Activated CD4-positive, alpha-beta T cell treated with anti-CD3 and anti-CD28 coated beads, Interleukin-2, amount 10 ng/mL, durations not matched to agents 24 days and 14 days (primary cell): ENCODE data around the gene RBMS3. TPM values are rescaled to one million over a fixed set of nuclear protein-coding genes. Genes with fewer than 3 reads are reported as not detected.

Source experiments
- DNase-seq: peaks from one replicate; pipeline ENCODE4 v3.0.0; 2022
- H3K27ac Mint-ChIP-seq: one replicate; pipeline ENCODE4 v1.8.0; 2022; ENCODE audit warnings: mild to moderate bottlenecking, mixed read lengths
- H3K27me3 Mint-ChIP-seq: one replicate; pipeline ENCODE4 v1.8.0; 2022; ENCODE audit warnings: mixed read lengths
- H3K36me3 Mint-ChIP-seq: one replicate; pipeline ENCODE4 v1.8.0; 2022; ENCODE audit warnings: low read depth, mild to moderate bottlenecking, mixed read lengths
- H3K4me1 Mint-ChIP-seq: one replicate; pipeline ENCODE4 v1.8.0; 2021; ENCODE audit warnings: mixed read lengths
- H3K4me3 Mint-ChIP-seq: one replicate; pipeline ENCODE4 v1.8.0; 2022; ENCODE audit warnings: mild to moderate bottlenecking, moderate library complexity, mixed read lengths
- H3K9me3 Mint-ChIP-seq: one replicate; pipeline ENCODE4 v1.8.0; 2021; ENCODE audit warnings: mixed read lengths
- intact Hi-C: fragments of 100-400 bp; cut with micrococcal nuclease; formaldehyde crosslinking; loops from one replicate; pipeline ENCODE4 v1.15.1; 2023
- total RNA-seq: library from RNA; stranded (reverse); gene quantifications from 2 replicates; pipeline ENCODE4 v1.2.3, GENCODE V29; 2022

Gene RBMS3
- total RNA-seq, 1 donor from 2014 or later, result 4.3 TPM

DNA sequence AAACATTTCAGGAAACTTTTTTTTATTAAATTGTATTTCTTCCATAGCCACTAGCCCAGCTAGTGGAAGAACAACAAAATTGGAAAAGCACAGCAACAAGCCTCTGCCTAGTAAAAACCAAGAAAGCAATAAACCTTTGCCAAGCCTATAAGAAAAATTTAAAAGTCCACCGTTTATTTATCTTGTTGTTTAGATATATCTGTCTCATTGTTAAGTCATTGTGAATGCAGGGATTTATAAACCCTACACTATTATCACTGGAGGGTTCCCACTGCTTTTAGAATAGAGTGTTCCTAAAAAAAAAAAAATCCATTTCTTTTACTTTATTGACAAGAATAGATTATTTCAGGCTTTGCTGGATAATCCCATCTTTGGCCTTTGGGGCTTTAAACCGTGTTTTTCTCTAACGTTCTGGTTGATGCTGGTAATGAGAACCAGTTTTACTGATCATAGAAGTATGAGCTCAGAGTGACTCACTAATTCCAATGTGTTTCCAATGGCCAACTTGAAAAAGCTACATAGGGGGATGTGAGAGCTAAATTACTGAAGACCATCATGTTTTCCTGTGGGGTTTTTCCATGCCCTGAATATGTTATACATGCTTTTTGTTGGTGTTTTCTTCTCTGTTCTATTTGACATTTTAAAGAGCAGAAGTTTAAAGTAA is 634.1 kb downstream of the RBMS3 start:
- no peak overlapping the region for H3K27ac Mint-ChIP-seq
- no peak overlapping the region for H3K4me3 Mint-ChIP-seq
- H3K9me3 Mint-ChIP-seq, result no peaks in the 10 kb centered on the region
- H3K36me3 Mint-ChIP-seq, result no peaks in the 10 kb centered on the region
- H3K4me1 Mint-ChIP-seq, result no peaks in the 10 kb centered on the region
- peaks cover 6% of the 10 kb centered on the region for H3K27me3 Mint-ChIP-seq
- no peak for DNase-seq
- intact Hi-C loops, result no loop called here

DNA sequence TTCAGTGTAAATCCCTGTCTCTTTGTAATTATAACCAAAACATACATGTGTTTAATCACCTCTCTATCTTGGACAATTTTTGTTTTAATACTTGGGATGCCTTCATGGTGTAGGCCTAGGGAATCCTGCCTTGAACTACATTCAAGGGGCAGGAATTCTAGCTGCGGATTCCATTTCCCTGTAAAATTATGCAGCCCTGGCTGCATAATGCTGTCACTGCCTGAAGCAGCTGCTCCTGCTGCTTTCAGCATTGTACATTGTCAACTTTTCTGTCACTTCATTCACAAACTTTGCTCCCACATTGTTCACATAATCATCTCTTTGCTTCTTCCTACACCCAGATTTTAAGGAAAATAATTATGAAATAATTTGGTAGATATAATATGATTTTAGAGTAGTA is 638.7 kb downstream of the RBMS3 start:
- Mint-ChIP-seq H3K9me3 (no peaks in the 10 kb centered on the region), H3K4me1 (no peaks in the 10 kb centered on the region), H3K36me3 (no peaks in the 10 kb centered on the region), H3K27me3 (peaks cover 6% of the 10 kb centered on the region), H3K4me3 (no peak overlapping the region), H3K27ac (no peak overlapping the region)
- DNase-seq, result no peak
- intact Hi-C loops, result no loop called here

DNA sequence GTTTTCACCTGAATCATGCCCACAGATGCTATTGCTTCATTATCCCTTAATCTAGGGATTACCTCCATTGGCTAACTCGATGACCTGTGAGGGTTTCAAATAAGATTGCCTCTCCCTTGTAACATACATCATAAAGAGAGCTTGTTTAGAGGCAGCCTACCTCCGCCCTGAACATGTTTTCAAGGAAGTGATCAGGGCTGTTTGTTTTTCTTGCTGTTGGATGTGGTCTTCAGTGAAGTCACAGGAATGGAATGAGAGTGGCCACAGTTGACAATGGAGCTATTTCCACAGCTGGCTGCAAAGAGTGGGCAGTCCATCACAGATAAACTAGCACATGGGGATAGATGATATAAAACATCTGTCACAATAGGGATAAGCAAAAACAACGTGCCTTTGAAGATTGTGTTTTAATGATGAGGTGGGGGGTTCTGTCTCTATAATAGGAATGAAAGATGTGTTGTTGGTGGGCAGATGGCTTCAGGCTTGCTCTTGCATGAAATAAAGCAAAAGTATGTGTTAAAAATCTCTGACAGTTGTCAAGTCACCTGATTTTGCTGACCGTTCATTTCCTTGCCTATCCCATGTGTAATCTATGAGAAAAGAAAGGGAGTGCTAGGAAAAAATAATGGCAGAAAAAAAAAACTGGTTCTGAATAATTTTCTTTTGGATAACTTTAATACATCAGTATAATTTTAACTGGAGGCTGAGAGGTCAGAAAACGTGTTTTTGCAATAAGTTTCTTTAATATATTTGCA is 642.3 kb downstream of the RBMS3 start:
- H3K27me3 Mint-ChIP-seq, result no peaks in the 10 kb centered on the region
- H3K27ac Mint-ChIP-seq, result no peak overlapping the region
- no peaks in the 10 kb centered on the region for H3K4me1 Mint-ChIP-seq
- DNase-seq, result no peak
- H3K4me3 Mint-ChIP-seq, result no peak overlapping the region
- H3K9me3 Mint-ChIP-seq, result no peaks in the 10 kb centered on the region
- intact Hi-C loops, result no loop called here
- H3K36me3 Mint-ChIP-seq, result no peaks in the 10 kb centered on the region

DNA sequence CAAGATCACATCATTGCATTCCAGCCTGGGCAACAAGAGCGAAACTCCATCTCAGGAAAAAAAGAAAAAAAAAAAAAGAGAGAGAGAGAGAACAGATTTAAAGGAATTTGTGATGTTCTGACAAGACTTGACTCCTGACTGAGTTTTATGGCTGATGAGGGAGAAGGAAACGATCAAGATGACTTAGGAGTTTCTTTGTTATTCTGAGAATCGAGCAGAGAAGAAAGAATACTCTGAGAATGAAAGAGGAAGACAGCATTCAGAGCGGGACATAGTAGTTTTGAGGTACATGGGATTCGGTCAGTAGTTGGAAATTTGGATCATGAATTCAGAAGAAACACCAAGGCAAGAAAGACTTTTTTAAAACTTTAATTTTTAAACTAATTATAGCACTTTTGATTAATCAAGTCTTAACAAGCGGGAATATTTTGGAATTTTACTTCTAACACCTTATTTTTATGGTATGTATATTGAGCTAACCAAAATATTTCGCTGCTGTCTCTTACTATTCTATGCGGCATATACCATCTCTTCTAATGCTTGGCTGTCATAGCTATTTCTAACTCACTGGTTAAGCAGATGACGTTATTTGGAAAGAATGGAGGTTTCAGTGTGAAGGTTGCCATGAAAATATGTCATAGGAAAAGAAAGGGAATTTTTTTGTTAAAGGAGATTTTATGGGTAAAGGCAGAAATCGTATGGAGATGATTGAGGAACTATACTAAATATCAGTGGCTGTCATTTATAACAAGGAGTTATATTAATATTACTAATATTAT is 644.1 kb downstream of the RBMS3 start:
- Mint-ChIP-seq H3K27ac (no peak overlapping the region), H3K4me1 (no peaks in the 10 kb centered on the region), H3K36me3 (no peaks in the 10 kb centered on the region), H3K9me3 (no peaks in the 10 kb centered on the region), H3K4me3 (no peak overlapping the region), H3K27me3 (no peaks in the 10 kb centered on the region)
- intact Hi-C loops, result no loop called here
- no peak for DNase-seq

DNA sequence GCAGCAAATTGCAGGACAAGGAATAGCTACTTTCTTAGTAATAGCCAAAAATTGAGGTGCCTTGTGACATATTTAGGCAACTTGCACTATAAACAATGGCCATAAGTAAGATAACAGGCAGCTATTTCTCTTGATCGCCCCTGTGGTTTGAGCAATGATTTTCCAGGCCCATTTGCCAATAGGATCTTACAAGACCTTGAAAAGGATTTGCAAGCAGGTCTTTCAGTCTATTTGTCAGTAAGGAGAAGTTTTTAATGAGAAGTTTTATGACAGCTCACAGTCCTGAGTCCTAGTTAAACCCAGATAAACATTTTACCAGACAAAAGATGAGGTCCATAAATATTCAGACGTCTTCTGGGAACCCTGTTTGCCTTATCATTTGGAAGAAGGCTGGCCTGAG is 645.5 kb downstream of the RBMS3 start:
- intact Hi-C loops, result no loop called here
- Mint-ChIP-seq H3K36me3 (no peaks in the 10 kb centered on the region), H3K9me3 (no peaks in the 10 kb centered on the region), H3K4me1 (no peaks in the 10 kb centered on the region), H3K27me3 (no peaks in the 10 kb centered on the region), H3K27ac (no peak overlapping the region), H3K4me3 (no peak overlapping the region)
- no peak for DNase-seq

DNA sequence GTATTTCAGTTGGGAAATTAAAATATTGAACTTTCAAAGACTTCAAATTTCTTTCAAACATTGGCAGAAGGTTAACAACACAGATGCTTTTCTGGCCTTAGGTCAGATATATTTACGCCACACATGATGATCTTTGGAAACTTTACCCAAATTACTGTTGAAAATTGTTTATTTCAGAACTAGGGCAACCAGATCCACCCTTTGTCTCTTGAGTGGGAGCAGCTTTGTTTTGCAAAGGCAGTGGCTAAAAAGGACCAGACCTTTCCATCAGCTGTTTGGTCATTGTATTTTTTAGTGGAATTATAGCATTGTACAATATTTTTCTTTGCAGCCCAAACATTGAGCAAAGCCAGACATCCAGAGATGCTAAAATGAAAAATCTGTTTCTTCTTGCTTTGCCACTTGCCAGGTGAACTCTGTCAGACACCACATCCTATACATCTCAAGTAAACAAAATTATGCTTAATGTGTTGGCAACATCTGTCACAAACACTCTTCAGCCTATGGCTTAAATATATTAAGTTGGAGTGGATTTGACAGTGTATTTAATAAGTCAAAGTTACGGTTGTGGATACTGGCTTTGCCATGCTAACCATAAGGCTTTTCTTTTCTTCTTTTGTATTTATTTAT is 651.9 kb downstream of the RBMS3 start:
- Mint-ChIP-seq H3K4me1 (peaks cover 1% of the 10 kb centered on the region), H3K9me3 (no peaks in the 10 kb centered on the region), H3K4me3 (no peak overlapping the region), H3K27ac (no peak overlapping the region), H3K36me3 (no peaks in the 10 kb centered on the region), H3K27me3 (peaks cover 8% of the 10 kb centered on the region)
- intact Hi-C loops, result no loop called here
- DNase-seq, result no peak

DNA sequence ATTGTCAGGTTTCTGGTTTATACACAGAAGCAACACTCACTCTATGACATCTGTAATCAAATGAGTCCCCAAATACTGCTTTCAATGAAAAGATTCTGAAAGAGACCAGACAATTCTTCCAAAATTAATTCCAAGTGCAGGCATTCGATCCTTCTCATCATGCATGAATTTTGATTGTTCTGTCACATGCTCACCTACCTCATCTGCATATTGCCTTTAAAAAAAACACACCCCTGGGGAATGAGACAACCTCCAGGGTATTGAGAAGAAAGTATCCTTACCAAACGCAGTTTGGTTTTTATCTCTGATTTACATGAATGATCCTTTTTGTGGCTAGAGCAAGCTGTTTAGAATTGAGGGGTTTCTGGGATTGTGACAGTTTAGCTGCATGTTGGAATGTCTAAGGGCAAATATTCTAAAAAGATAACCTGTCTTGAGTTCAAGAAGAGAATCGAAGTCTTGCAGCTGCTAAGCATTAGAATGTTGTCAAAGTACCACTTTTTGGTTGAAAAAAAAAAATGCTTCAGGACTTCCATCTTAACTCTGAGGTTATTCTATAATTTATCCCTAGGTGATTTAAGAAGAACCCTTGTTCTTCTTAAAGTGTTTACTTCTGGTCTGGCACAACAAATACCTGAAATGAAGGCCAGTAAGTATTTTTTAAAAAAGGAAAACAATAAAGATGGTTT is 653.1 kb downstream of the RBMS3 start:
- H3K36me3 Mint-ChIP-seq, result no peaks in the 10 kb centered on the region
- DNase-seq, result no peak
- H3K9me3 Mint-ChIP-seq, result no peaks in the 10 kb centered on the region
- H3K4me3 Mint-ChIP-seq, result no peak overlapping the region
- no peak overlapping the region for H3K27ac Mint-ChIP-seq
- peaks cover 8% of the 10 kb centered on the region for H3K27me3 Mint-ChIP-seq
- intact Hi-C loops, result no loop called here
- peaks cover 1% of the 10 kb centered on the region for H3K4me1 Mint-ChIP-seq

DNA sequence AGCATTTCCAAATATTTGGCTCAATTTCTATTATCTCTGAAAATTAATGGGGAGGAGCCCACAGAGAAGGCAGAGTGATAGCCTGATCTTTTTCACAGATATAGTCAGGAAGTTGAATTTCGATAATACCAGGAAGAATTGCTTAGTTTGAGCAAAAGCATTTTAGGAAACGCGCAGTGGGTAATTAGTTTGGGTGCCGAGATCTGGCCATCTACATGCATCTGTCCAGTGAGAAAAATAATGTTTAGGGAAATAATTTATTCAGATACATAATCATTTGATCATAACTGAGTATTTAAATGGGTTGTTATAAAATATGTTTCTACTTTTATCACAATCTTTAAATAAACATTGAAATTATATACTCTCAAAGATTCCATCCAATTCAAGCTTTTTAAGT is 653.9 kb downstream of the RBMS3 start:
- DNase-seq, result no peak
- Mint-ChIP-seq H3K27ac (no peak overlapping the region), H3K4me3 (no peak overlapping the region), H3K36me3 (no peaks in the 10 kb centered on the region), H3K27me3 (peaks cover 9% of the 10 kb centered on the region), H3K4me1 (peaks cover 1% of the 10 kb centered on the region), H3K9me3 (no peaks in the 10 kb centered on the region)
- intact Hi-C loops, result no loop called here

DNA sequence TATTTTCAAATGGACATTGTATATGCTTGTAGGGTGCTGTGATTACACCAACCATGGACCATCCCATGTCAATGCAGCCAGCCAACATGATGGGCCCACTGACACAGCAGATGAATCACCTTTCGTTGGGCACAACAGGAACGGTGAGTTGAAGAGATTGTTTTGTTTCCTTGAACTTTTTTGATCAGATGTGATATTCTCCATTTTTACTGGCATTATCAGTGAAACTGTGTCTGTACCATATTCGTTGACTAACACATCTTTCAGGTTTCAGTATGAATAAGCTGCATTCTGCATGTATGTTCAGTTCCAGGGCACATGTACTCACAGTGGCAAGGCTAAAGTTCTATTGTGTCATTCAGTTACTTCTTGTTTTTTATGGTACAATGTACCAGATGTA is 655.2 kb downstream of the RBMS3 start:
- intact Hi-C loops, result no loop called here

DNA sequence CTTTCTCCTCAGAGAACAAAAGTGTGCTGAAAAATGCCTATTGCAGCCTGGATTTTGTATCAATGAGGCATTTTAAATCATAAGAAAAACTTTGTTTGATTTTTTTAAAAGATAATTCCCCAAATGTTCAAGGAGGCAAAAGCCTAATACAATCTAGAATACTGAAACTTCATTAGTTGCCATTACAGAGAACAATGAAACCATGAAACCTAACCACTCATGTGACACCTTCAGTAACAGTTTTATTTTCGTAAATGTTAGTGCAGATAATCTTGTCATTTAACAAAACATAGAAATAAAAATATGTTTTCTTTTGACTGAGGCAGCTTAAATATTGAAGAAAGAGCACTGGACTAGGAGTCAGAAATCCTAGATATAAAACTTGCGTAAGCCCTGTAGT is 655.9 kb downstream of the RBMS3 start:
- intact Hi-C loops, result no loop called here
- H3K9me3 Mint-ChIP-seq, result no peaks in the 10 kb centered on the region
- DNase-seq, result no peak
- no peaks in the 10 kb centered on the region for H3K36me3 Mint-ChIP-seq
- peaks cover 1% of the 10 kb centered on the region for H3K4me1 Mint-ChIP-seq
- peaks cover 11% of the 10 kb centered on the region for H3K27me3 Mint-ChIP-seq
- H3K27ac Mint-ChIP-seq, result no peak overlapping the region
- H3K4me3 Mint-ChIP-seq, result no peak overlapping the region

More for the DNA sequence above, 655.2 kb downstream of the RBMS3 start:
- no peak overlapping the region for H3K27ac Mint-ChIP-seq
- H3K9me3 Mint-ChIP-seq, result no peaks in the 10 kb centered on the region
- peaks cover 12% of the 10 kb centered on the region for H3K27me3 Mint-ChIP-seq
- no peak overlapping the region for H3K4me3 Mint-ChIP-seq
- H3K36me3 Mint-ChIP-seq, result no peaks in the 10 kb centered on the region
- DNase-seq, result no peak
- peaks cover 1% of the 10 kb centered on the region for H3K4me1 Mint-ChIP-seq

DNA sequence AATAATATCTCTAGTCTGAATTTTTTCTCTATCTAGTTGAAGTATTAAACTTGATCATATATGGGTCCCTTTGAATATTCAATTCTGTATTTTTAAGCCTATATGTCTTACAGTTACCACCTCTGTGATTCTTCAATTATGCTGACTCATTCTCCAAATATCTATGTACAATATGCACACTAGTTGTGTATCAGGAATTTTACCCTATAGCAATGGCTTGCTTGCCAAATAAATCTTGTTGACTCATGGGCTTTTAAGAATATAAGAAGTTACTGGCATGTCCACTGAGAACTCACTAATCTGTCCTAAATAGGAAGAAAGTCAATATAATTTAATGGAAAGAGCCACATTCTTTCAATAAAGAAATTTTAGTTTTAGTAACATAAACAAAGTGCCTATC is 656.3 kb downstream of the RBMS3 start:
- intact Hi-C loops, result no loop called here
- no peaks in the 10 kb centered on the region for H3K9me3 Mint-ChIP-seq

DNA sequence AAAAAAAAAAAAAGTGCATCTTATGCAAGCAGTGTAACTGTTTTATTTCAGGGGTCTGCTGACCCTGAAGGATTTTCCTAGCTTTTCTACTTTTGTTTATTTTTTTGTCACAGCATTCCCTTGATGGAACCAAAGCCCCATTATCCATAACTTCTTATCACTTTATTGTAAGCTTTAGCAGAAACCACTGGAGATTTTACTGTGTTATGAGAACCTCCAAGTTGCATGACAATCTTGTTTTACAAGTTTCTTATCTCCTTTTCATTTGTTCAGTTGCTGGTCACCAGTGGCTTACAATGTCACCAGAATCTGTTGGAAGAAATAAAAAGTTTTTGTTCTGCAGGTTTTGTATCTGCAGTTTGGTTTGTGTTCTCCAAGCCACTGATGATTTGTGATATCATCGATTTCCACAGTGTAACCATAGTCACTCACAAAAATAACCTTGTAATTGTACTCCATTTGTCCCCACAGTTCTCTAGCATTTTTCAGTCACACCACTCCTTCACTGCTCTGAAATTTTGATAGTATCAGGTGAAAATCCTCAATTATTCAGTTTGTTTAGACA is 660.0 kb downstream of the RBMS3 start:
- H3K4me3 Mint-ChIP-seq, result no peak overlapping the region
- H3K9me3 Mint-ChIP-seq, result no peaks in the 10 kb centered on the region
- H3K4me1 Mint-ChIP-seq, result peaks cover 1% of the 10 kb centered on the region
- no peaks in the 10 kb centered on the region for H3K36me3 Mint-ChIP-seq
- intact Hi-C loops, result no loop called here
- H3K27ac Mint-ChIP-seq, result no peak overlapping the region
- H3K27me3 Mint-ChIP-seq, result peaks cover 4% of the 10 kb centered on the region
- DNase-seq, result no peak

More for the DNA sequence above, 656.3 kb downstream of the RBMS3 start:
- Mint-ChIP-seq H3K27ac (no peak overlapping the region), H3K4me3 (no peak overlapping the region), H3K36me3 (no peaks in the 10 kb centered on the region), H3K4me1 (peaks cover 1% of the 10 kb centered on the region), H3K27me3 (peaks cover 10% of the 10 kb centered on the region)
- no peak for DNase-seq

DNA sequence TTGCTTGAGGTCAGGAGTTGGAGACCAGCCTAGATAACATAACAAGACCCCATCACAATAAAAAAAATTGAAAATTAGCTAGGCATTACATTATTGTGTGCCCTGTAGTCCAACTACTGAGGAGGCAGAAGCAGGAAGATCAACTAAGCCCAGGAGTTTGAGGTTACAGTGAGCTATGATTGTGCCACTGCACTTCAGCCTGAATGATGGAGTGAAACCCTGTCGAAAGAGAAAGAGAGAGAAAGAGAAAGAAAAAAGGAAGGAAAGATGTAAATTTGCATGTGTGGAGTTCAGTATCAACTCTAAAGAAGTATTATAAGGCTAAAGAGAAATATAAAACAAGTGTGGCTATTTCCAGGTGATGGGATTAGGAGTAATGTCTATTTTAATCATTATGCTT is 661.4 kb downstream of the RBMS3 start:
- H3K9me3 Mint-ChIP-seq, result no peaks in the 10 kb centered on the region
- no peak overlapping the region for H3K27ac Mint-ChIP-seq
- no peak overlapping the region for H3K4me3 Mint-ChIP-seq
- intact Hi-C loops, result no loop called here
- no peaks in the 10 kb centered on the region for H3K4me1 Mint-ChIP-seq
- H3K36me3 Mint-ChIP-seq, result no peaks in the 10 kb centered on the region
- DNase-seq, result no peak
- peaks cover 4% of the 10 kb centered on the region for H3K27me3 Mint-ChIP-seq
